ENCODE measurements around the gene NAA60.

- TF ChIP-seq CTCF (conservative IDR thresholded peaks at IDR 0.05; ENCODE audit: low read length) (no peak), EZH2phosphoT487 (IDR thresholded peaks at IDR 0.05; ENCODE audit: borderline replicate concordance) (no peak)
These were observed 15.4 kb downstream of the NAA60 start for GRCh38 chr16:3458852-3459361.

Measured in Loucy (cell line).